ENCODE results near the gene APOA5. TPM values are rescaled to one million over a fixed set of nuclear protein-coding genes. Genes with fewer than 3 reads are reported as not detected.

Gene APOA5, protein sequence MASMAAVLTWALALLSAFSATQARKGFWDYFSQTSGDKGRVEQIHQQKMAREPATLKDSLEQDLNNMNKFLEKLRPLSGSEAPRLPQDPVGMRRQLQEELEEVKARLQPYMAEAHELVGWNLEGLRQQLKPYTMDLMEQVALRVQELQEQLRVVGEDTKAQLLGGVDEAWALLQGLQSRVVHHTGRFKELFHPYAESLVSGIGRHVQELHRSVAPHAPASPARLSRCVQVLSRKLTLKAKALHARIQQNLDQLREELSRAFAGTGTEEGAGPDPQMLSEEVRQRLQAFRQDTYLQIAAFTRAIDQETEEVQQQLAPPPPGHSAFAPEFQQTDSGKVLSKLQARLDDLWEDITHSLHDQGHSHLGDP
- total RNA-seq (2021) = 0.11 TPM in 1 of 2 replicates, not detected in the other
- long read RNA-seq, partial matches to known transcripts = 0 of 1 reads
- long read RNA-seq, other reads (novel, unspliced or antisense) = 1 of 1 reads

- H3K23ac ChIP-seq (ENCODE audit: insufficient read length, low read depth, low read length) = no peak within 1 kb of the TSS
- Mint-ChIP-seq H3K4me1 (peaks cover 19 to 30% of the 10 kb centered on the region in 2 experiments), H3K36me3 (ENCODE audit: insufficient read depth in 1 of 3, low read depth in 3 of 3) (peaks cover 5 to 6% (median 5%) of the 10 kb centered on the region in 3 experiments; a peak in 5 of 7 replicates), H3K27ac (no peak within 1 kb of the TSS), H3K9me3 (no peaks in the 10 kb centered on the region), H3K4me3 (no peak within 1 kb of the TSS; a peak in 1 of 5 replicates), H3K27me3 (ENCODE audit: low read depth) (peaks cover 22% of the 10 kb centered on the region)
- H2AK5ac ChIP-seq (ENCODE audit: insufficient read length, low read length) = no peak within 1 kb of the TSS
- no peaks in the 10 kb centered on the region for H4K20me1 ChIP-seq (ENCODE audit: control insufficient read depth, insufficient read depth, insufficient read length)
- no peak within 1 kb of the TSS for H2BK5ac ChIP-seq (ENCODE audit: insufficient read length, low read length)
- H3K79me2 ChIP-seq (ENCODE audit: insufficient read depth, low read length) = peaks cover 2% of the 10 kb centered on the region; the same call in 1 of the 2 replicates
- no peak for DNase-seq
- no CpG with 5 or more reads among the region's 7 CpGs for WGBS (ENCODE audit: extremely low coverage, insufficient read length, low lambda C conversion rate)
- no peak within 1 kb of the TSS for H4K5ac ChIP-seq (ENCODE audit: insufficient read length, low read depth, low read length)
- no peak within 1 kb of the TSS for H3K56ac ChIP-seq (ENCODE audit: insufficient read length, low read depth, low read length)
- no peak within 1 kb of the TSS for H2BK20ac ChIP-seq (ENCODE audit: low read depth, low read length, poor library complexity, severe bottlenecking)
- no peak within 1 kb of the TSS for H3K9ac ChIP-seq (ENCODE audit: extremely low read depth, insufficient read length, low read length)
- H3K27me3 ChIP-seq (ENCODE audit: insufficient read depth, low read length) = no peaks in the 10 kb centered on the region; the same call in 1 of the 2 replicates
- H4K8ac ChIP-seq (replicated peaks; ENCODE audit: insufficient read length, low read depth, low read length) = no peak within 1 kb of the TSS
- H3K18ac ChIP-seq (ENCODE audit: insufficient read length, low read depth, low read length) = peak within 1 kb of the TSS; percentile 63
- no peak for TF ChIP-seq CTCF (conservative IDR thresholded peaks at IDR 0.05)
- no peak within 1 kb of the TSS; the same call in 1 of the 2 replicates for H2BK15ac ChIP-seq (ENCODE audit: low read depth, low read length)
- no peaks in the 10 kb centered on the region; the same call in 1 of the 2 replicates for H3K4me1 ChIP-seq (ENCODE audit: insufficient read depth, low read length)
- H2BK120ac ChIP-seq (ENCODE audit: low read depth, low read length, poor library complexity, severe bottlenecking) = no peak within 1 kb of the TSS
- H3K27ac ChIP-seq (ENCODE audit: insufficient read length, low read depth, low read length) = no peak within 1 kb of the TSS
- H4K91ac ChIP-seq (ENCODE audit: insufficient read length, low read depth, low read length) = no peak within 1 kb of the TSS
- no peak within 1 kb of the TSS for H3K4me2 ChIP-seq (ENCODE audit: insufficient read depth, insufficient read length, low read length)
- no peak within 1 kb of the TSS for H2AFZ ChIP-seq (ENCODE audit: low read length)
- H3K14ac ChIP-seq (ENCODE audit: insufficient read depth, low read length) = peak within 1 kb of the TSS; percentile 39; the same call in 1 of the 2 replicates
- H2BK12ac ChIP-seq (ENCODE audit: insufficient read length, low read depth, low read length) = no peak within 1 kb of the TSS
- H3T11ph ChIP-seq (ENCODE audit: low read length) = no peak within 1 kb of the TSS
- peaks cover 4% of the 10 kb centered on the region for H3K79me1 ChIP-seq (ENCODE audit: insufficient read depth, low read depth, low read length, poor library complexity, severe bottlenecking)
- no peaks in the 10 kb centered on the region for H3K9me3 ChIP-seq (ENCODE audit: control insufficient read depth, low read depth, low read length)
- H3K4ac ChIP-seq (ENCODE audit: low read depth, low read length) = no peak within 1 kb of the TSS
- H3K23me2 ChIP-seq (ENCODE audit: insufficient read length, low read depth, low read length, poor library complexity, severe bottlenecking) = peaks cover 13% of the 10 kb centered on the region
Measured at GRCh38 chr11:116791813-116792143, at the start of gene APOA5. TSS of gene APOA5 (minus strand) at chr11:116791879. CDS start at chr11:116791860, 19 bp downstream.

Data from H9 (cell line).